OCI-LY3 (cell line): ENCODE data around the gene CNN2.

Experiments
- H2AFZ ChIP-seq: fragments of 200-600, 300-600 bp; shearing (Covaris generic); 2 replicates; pipeline ENCODE4 v1.6.0; 2014; ENCODE audit warnings: antibody characterized with exemption, low read depth, low read length
- H3K27ac ChIP-seq: fragments of 200-600, 300-600 bp; sonication (generic); 2 replicates; pipeline ENCODE4 v1.5.1; 2014; ENCODE audit warnings: mild to moderate bottlenecking, low read length, moderate library complexity, mixed read lengths
- H3K27me3 ChIP-seq: fragments of 200-600, 300-600 bp; sonication (generic); 2 replicates; pipeline ENCODE4 v1.6.1; 2014; ENCODE audit warnings: low read depth, low read length, mixed read lengths
- H3K36me3 ChIP-seq: fragments of 200-600, 300-600 bp; sonication (generic); replicated peaks from 2 replicates; pipeline ENCODE3; 2014; ENCODE audit warnings: low read depth, low read length, mixed read lengths
- H3K4me1 ChIP-seq: fragments of 300-600, 200-600 bp; sonication (generic); 2 replicates; pipeline ENCODE4 v1.6.1; 2014; ENCODE audit warnings: low read length, mixed read lengths
- H3K4me2 ChIP-seq: fragments of 200-600, 300-600 bp; sonication (generic); 2 replicates; pipeline ENCODE4 v1.6.1; 2014; ENCODE audit warnings: low read length, mixed read lengths
- H3K4me3 ChIP-seq: fragments of 300-600, 200-600 bp; sonication (generic); 2 replicates; pipeline ENCODE4 v1.5.1; 2014; ENCODE audit warnings: antibody characterized with exemption, mild to moderate bottlenecking, low read length, moderate library complexity
- H3K79me2 ChIP-seq: fragments of 300-600, 200-600 bp; shearing (Covaris generic); 2 replicates; pipeline ENCODE4 v1.6.1; 2014; ENCODE audit warnings: mild to moderate bottlenecking, low read length, mixed read lengths
- H3K9ac ChIP-seq: fragments of 300-600, 200-600 bp; shearing (Covaris generic); 2 replicates; pipeline ENCODE4 v1.6.0; 2014; ENCODE audit warnings: mild to moderate bottlenecking, low read length, moderate library complexity
- H3K9me3 ChIP-seq: fragments of 200-600, 300-600 bp; shearing (Covaris generic); 2 replicates; pipeline ENCODE4 v1.6.1; 2014; ENCODE audit warnings: low read length, mixed read lengths; ENCODE audit not compliant: insufficient read depth
- H4K20me1 ChIP-seq: fragments of 200-600, 300-600 bp; sonication (generic); 2 replicates; pipeline ENCODE4 v1.6.1; 2016; ENCODE audit warnings: low read length, mixed read lengths; ENCODE audit not compliant: insufficient read depth
- CTCF ChIP-seq: fragments of 200-600, 300-600 bp; sonication (generic); IDR thresholded peaks from 2 replicates; pipeline ENCODE4 v1.5.1; 2014; ENCODE audit warnings: antibody characterized with exemption, low read length, low read depth
- EZH2phosphoT487 ChIP-seq: fragments of 200-600 bp; shearing (Covaris generic); IDR thresholded peaks from 2 replicates; pipeline ENCODE4 v1.6.1; 2018; ENCODE audit warnings: antibody characterized with exemption, mixed run types, low read depth

The CNN2 gene

GRCh38 chr19:1007399-1008251 lies 18.8 kb upstream of the CNN2 start:
- no peaks in the 10 kb centered on the region for H3K27me3 ChIP-seq

GRCh38 chr19:1008268-1009040 lies 18.0 kb upstream of the CNN2 start:
- Histone ChIP-seq H3K36me3 (peaks cover 51% of the 10 kb centered on the region), H3K79me2 (peaks cover 6% of the 10 kb centered on the region), H2AFZ (no peak overlapping the region), H3K9ac (no peak overlapping the region), H3K4me1 (no peaks in the 10 kb centered on the region), H3K4me2 (no peak overlapping the region), H4K20me1 (peaks cover 9% of the 10 kb centered on the region), H3K27ac (no peak overlapping the region), H3K27me3 (no peaks in the 10 kb centered on the region), H3K4me3 (no peak overlapping the region), H3K9me3 (no peaks in the 10 kb centered on the region)
- no peak for TF ChIP-seq CTCF
- TF ChIP-seq EZH2phosphoT487 = no peak

More at GRCh38 chr19:1007399-1008251, 18.8 kb upstream of the CNN2 start:
- Histone ChIP-seq H3K79me2 (no peaks in the 10 kb centered on the region; the same call in 1 of the 2 replicates), H3K9ac (no peak overlapping the region), H2AFZ (no peak overlapping the region), H3K4me2 (no peak overlapping the region), H3K27ac (no peak overlapping the region), H4K20me1 (peaks cover 8% of the 10 kb centered on the region; the same call in 1 of the 2 replicates), H3K4me1 (no peaks in the 10 kb centered on the region), H3K9me3 (no peaks in the 10 kb centered on the region), H3K4me3 (no peak overlapping the region), H3K36me3 (peaks cover 46% of the 10 kb centered on the region)
- no peak for TF ChIP-seq EZH2phosphoT487

- peaks cover 18% of the 10 kb centered on the region for H4K20me1 ChIP-seq
- peaks cover 58% of the 10 kb centered on the region for H3K36me3 ChIP-seq
Measured at GRCh38 chr19:1009041-1009980, 17.1 kb upstream of the CNN2 start.

More at GRCh38 chr19:1009041-1009980, 17.1 kb upstream of the CNN2 start:
- Histone ChIP-seq H3K4me2 (no peak overlapping the region), H2AFZ (no peak overlapping the region), H3K27ac (no peak overlapping the region), H3K79me2 (peaks cover 15% of the 10 kb centered on the region), H3K4me1 (no peaks in the 10 kb centered on the region), H3K27me3 (no peaks in the 10 kb centered on the region), H3K9ac (no peak overlapping the region), H3K9me3 (no peaks in the 10 kb centered on the region), H3K4me3 (no peak overlapping the region)
- TF ChIP-seq CTCF (no peak), EZH2phosphoT487 (no peak)
